A204.1 (cell line): Measurements from ENCODE around the gene ZNF227.
"Not testable (repeated sequence)": the region's sequence is repeated elsewhere in the genome, so short reads cannot be mapped to it uniquely, and the experiment has no call there.

Experiments used
- FAIRE-seq: peaks from 2 replicates; lab custom pipeline; 2012; peaks lifted over from hg19 to GRCh38; lab: Jason Lieb, UNC

The ZNF227 gene

DNA sequence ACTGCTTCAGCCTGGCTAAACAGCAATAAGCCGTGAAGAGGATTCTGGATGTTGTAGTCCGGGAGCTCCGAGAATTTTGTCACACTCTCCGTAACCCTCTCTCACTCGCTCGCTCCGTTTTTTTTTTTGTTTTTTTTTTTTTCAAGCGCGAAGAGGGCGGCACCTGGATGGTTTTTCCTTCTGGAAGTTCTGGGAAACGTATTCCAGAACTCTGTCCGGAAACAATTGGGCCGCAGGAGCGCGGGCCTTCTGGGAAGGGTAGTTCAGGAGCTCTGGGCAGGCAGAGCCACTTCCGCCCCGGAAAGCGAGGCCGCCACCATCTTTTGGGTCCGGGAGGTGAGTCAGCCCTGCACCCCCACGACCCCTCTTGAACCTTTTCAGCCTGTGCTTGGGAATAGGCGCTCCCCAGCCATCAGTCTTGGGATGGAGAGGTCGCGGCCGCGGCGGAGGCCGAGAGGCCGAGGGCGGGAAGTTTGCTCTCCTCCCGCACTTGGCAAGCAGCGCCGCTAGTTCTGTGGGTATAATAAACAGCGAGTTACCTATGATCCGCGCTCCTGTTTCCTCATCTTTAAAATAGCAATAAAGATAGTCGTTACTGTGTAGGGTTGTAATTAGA lies at the start of gene ZNF227:
ZNF227 (plus strand) TSS at position 283 of the 616 bp plus-strand sequence. CDS start 5,261 bp downstream, outside the sequence.
- peak; percentile 99 for FAIRE-seq

GRCh38 chr19:44163789-44164188 lies 48.5 kb upstream of the ZNF227 start:
- no peak for FAIRE-seq

GRCh38 chr19:44164327-44164672 lies 48.0 kb upstream of the ZNF227 start:
- no peak for FAIRE-seq

- FAIRE-seq, result peak; percentile 100
Observed at GRCh38 chr19:44164673-44165512, 47.4 kb upstream of the ZNF227 start, which contains the start of gene ZNF226. TSS of gene ZNF226 (plus strand) at chr19:44165100. CDS start at chr19:44170081, 4,981 bp downstream.

GRCh38 chr19:44170660-44171059 lies 41.7 kb upstream of the ZNF227 start:
- FAIRE-seq, result peak; percentile 83

GRCh38 chr19:44176590-44176989 lies 35.7 kb upstream of the ZNF227 start:
- no peak for FAIRE-seq

DNA sequence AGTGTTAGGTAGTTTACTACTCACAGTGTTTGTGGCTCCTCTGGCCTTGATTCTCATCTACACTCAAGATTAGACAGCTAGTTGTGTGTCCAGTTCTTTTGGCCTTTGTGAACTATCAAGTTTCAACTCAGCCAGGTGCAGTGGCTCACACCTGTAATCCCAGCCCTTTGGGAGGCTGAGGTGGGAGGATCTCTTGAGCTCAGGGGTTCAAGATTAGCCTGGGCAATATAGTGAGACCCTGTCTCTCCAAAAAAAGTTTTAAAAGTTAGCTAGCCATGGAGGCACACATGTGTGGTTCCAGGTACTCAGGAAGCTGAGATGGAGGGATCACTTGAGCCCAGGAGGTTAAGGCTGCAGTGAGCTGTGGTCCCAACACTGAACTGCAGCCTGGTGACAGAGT lies 31.4 kb upstream of the ZNF227 start:
- FAIRE-seq, result no peak

DNA sequence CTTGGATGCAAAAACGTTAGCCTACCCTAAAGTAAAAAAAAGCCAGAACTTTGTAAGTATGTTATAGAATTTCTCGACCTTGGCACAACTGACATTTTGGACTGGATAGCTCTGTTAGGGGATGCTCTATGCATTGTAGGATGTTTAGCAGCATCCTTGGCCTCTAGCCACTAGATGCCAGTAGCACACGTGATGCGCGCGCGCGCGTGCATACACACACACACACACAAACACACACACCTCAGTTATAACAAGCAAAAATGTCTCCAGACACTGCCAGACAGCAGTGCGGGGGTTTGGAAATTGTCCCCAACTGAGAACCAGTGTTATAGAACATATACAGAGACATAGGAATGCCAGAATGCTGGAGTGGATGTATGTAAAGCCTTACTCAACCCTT lies 30.2 kb upstream of the ZNF227 start:
- no peak for FAIRE-seq

GRCh38 chr19:44190020-44190419 lies 22.3 kb upstream of the ZNF227 start:
- peak; percentile 90 for FAIRE-seq

GRCh38 chr19:44192127-44192526 lies 20.2 kb upstream of the ZNF227 start:
- FAIRE-seq, result no peak

DNA sequence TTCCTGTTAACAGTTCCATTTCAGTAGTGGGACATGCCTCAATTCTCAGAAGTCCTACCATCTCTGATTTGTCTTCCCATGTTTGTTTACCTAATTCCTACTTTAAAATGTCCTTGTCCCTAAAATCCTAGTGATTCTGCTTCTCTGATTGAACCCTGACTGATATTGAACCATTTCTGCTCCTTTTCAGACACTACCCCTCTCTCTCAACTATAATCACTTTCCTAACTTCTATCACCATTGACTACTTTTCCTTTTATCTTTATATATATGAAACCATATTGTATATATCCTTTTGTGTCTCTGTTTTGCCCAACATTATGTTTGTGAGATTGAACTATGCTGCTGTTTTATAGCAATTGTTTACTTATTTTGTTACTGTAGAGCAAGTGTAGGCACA lies 15.6 kb upstream of the ZNF227 start:
- FAIRE-seq, result no peak

DNA sequence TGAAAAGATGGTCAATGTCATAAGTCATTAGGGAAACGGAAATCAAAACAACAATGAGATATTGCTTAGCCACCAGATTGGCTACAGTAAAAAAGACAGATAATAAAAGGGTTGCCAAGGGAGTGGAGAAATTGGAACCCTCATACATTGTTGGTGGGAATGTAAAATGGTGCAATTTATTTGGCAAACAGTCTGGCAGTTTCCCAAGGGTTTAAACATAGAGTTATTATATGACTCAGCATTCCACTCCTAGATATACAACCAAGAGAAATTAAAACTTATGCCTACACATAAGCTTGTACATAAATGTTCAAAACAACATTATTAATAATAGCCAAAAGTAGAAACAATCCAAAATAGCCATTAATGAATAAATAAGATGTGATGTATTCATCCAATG lies 9.9 kb upstream of the ZNF227 start:
- FAIRE-seq, result no peak

- no peak for FAIRE-seq
Observed at GRCh38 chr19:44202974-44203373, 9.4 kb upstream of the ZNF227 start.

GRCh38 chr19:44203877-44204276 lies 8.5 kb upstream of the ZNF227 start:
- FAIRE-seq, result not testable (repeated sequence)

GRCh38 chr19:44204772-44205171 lies 7.6 kb upstream of the ZNF227 start:
- FAIRE-seq, result peak; percentile 37

GRCh38 chr19:44207126-44207803 lies 5.1 kb upstream of the ZNF227 start:
- FAIRE-seq, result peak; percentile 98

DNA sequence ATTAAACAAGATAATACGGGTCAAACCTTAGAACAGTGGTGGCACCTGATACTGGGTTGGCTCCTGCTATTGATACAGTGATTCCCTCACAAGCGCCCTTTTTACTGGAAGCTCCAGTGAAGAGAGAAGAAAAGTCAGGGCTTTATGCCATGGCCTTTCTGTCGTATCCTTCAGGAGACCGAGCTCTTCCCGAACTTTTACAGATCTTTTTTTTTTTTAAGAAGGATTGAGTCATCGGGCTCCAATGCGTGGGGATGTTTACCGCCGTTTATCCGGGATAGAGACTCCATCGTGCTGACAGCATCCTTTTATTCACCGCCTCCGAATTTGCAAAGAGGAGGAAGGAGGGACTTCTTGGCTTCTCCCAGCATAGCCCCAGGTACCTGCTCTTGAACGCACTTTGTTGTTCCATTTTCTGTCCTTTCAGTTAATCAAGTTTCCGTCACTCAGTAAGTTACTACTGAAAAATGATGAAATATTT lies 574 bp downstream of the ZNF227 start:
- no peak for FAIRE-seq

GRCh38 chr19:44219926-44220325 lies 7.6 kb downstream of the ZNF227 start:
- FAIRE-seq, result not testable (repeated sequence)

GRCh38 chr19:44220761-44221160 lies 8.4 kb downstream of the ZNF227 start:
- not testable (repeated sequence) for FAIRE-seq

DNA sequence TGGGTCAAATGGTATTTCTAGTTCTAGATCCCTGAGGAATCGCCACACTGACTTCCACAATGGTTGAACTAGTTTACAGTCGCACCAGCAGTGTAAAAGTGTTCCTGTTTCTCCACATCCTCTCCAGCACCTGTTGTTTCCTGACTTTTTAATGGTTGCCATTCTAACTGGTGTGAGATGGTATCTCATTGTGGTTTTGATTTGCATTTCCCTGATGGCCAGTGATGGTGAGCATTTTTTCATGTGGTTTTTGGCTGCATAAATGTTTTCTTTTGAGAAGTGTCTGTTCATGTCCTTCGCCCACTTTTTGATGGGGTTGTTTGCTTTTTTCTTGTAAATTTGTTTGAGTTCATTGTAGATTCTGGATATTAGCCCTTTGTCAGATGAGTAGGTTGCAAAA lies 9.0 kb downstream of the ZNF227 start:
- FAIRE-seq, result not testable (repeated sequence)

- no peak for FAIRE-seq
Observed at GRCh38 chr19:44228318-44228717, 16.0 kb downstream of the ZNF227 start.

DNA sequence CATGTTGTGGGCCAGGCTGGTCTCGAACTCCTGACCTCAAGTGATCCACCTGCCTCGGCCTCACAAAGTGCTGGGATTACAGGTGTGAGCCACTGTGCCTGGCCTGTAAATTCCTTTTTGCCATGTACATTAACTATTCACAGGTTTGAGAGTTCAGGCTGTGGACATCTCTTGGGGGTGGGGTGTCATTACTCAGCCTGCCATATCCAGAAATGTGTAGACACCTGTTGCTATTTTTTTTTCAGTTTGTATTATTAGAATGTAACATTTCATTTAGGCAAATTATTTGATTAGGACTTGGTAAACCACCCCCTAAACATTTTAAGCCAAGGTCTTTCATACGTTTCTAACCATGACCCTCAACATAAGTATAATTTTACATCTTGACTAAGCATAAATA lies 20.5 kb downstream of the ZNF227 start:
- no peak for FAIRE-seq

DNA sequence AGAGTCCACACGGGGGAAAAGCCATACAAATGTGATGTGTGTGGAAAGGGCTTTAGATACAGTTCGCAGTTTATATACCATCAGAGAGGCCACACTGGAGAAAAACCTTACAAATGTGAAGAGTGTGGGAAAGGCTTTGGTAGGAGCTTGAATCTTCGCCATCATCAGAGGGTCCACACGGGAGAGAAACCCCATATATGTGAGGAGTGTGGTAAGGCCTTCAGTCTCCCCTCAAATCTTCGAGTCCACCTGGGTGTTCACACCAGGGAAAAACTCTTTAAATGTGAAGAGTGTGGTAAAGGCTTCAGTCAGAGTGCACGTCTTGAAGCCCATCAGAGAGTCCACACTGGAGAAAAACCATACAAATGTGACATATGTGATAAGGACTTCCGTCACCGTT lies 24.1 kb downstream of the ZNF227 start:
- no peak for FAIRE-seq
